Stimulated activated CD8-positive, alpha-beta memory T cell treated with anti-CD3 and anti-CD28 coated beads, Interleukin-12 subunit alpha, Interleukin-12 subunit beta, amount 100 ng/mL, for 24 hours (primary cell): ENCODE data around the gene GSK3A.

Experiments used
- DNase-seq: peaks from one replicate; pipeline ENCODE4 v3.0.0-alpha.2; 2020; ENCODE audit errors: extremely low read depth

GSK3A gene

DNA sequence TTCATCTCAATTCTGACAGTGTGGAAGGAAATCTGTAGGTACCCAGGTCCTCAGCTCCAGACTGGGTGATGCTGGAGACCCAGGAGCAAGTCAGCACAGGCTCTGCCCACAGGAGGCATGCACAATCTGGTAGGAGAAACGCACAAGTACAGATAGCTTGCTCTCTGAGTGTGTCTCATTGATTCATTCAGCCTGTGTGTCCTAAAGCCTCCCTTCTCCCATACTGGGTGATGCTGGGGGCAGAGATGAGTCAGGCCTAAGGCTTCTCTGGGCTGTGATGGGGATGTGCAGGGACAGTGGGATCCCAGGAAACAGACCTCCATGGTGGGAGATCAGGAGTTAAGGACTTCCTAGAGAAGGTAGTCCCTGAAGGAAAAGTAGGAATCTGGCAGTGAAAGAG, 15.5 kb downstream of the GSK3A start:
- DNase-seq, result no peak

DNA sequence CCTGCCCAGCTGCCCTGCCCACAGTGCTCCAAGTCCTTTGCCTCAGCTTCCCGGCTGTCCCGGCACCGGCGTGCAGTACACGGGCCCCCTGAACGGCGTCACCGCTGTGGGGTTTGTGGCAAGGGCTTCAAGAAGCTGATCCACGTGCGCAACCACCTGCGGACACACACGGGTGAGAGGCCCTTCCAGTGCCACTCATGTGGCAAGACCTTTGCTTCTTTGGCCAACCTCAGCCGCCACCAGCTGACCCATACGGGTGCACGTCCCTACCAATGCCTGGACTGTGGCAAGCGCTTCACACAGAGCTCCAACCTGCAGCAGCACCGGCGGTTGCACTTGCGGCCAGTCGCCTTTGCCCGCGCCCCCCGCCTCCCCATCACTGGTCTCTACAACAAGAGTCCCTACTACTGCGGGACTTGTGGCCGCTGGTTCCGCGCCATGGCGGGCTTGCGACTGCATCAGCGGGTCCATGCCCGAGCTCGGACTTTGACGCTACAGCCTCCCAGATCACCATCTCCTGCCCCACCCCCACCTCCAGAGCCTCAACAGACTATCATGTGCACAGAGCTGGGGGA, 16.6 kb downstream of the GSK3A start:
- no peak for DNase-seq

DNA sequence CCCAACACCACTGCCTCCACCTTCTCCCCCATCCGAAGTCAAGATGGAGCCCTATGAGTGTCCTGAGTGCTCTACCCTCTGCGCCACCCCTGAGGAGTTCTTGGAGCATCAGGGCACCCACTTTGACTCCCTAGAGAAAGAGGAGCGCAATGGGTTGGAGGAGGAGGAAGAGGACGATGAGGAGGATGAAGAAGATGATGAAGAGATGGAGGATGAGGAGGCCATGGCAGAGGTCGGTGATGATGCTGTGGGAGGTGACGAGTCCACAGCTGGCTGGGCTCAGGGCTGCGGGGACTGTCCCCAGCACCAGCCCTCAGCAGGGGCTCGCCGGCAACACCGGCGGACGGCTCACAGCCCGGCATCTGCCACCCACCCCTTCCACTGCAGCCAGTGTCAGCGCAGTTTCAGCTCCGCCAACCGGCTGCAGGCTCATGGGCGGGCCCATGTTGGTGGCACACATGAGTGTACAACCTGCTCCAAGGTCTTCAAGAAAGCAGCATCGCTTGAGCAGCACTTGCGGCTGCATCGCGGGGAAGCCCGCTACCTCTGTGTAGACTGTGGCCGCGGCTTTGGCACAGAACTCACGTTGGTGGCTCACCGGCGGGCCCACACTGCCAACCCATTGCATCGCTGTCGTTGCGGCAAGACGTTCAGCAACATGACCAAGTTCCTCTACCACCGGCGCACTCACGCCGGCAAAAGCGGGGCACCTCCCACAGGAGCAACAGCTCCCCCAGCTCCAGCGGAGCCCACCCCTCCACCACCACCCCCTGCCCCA, 17.3 kb downstream of the GSK3A start:
- DNase-seq, result no peak

DNA sequence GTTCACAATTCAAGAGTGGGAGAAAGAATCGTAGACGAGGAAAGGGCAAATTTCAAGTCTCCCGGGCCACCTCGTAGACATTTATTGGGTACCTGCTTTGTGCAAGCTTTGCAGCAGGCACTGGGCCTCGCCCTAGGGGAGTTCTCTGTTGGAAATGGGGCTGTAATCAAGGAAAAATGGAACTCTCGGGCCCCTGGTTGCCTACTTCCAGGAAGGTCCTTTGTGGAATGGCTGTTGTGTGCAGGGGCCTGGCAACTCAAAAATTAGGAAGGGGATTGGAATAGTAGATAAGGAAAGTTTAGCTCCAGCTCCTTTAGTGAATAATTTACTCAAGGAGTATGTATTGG, 21.7 kb downstream of the GSK3A start:
- DNase-seq, result no peak

DNA sequence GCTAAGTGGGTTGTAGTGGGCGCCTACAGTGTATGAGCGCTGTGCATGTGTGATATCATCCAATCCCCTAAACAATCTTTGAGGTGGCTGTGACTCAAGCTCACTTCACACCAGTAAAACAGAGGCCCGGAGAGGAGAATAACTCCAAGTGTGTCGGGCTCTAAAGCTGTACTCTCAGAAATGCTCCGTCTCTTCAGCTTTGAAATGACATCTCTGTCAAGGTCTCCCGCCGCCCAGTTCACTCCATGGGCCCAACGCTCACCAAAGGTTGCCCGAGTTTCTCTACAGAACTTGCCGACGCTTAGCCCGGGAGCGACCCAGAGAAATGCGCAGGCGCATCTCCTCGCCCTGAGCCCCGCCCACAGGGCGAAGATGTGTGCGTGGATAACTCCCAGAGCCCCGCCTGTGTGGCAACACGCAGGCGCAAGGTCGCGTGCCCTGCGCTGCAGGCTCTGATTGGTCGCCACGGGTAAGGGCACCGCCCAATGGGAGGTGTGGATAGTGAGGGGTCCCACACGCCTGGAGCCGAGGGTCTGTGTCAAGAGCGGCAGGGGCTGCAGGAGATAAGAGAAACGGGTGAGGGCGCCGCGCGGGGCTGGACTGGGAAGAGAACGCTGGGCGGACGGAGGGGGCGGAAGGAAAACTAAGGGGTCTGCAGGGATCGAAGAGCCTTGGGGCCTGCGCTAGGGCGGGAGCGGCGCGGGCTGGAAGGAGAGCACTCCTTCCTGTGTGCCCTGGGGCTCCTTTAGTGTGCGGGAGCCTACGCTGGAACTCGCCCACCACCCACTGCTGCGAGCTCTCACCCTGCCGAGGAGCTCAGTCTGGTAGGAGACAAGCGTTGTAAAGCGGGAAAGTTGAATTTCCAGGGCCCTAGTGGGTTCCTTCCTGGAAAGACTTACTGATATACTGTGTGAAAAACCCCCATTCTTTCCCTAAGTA, 22.3 kb downstream of the GSK3A start, which contains the start of gene ZNF526:
TSS of gene ZNF526 (plus strand) at position 501 of the 939 bp plus-strand sequence. CDS start 4,092 bp downstream, outside the sequence.
- DNase-seq, result peak; percentile 89

DNA sequence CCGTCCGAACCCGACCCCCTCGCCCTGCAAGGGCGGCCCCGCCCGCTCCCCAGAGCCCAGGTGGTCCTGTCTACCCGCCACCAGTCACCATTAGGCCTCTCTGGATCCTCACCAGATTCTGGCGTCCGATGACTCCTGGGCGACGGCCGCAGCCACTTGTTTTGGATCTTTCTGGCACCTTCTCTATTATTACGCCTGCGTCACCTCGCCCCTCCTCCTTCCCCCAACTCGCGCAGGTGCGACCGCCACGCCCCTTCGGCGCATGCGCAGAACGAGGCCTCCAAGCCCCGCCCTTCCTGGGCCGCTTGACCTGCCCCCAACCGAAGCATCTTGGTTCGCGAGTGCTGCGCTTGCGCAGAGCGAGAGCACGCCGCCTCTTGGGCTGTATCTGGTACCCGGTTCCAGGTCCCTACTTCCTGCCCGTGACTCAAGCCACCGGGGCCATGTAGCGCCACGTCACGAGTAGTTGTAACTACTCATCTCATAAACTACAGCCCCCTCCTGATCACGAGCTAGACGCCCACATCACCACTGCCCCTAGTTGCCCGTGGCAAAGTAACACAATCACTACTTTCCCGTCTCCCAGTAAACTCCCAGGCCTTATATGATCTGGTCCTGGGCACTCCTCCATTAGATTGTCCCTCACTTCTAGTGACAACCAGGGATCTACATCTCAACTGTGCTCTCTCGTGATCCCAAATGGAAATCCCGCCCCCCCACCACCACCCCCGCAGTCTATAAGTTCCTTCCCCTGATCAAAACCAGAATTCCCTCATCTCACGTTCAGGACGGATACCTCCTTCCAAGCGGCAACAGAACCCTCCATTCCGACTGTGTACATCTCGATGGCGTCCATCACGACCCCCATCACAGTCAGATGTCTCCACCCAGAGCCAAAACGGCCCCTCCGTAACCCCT, 24.6 kb downstream of the GSK3A start, which contains the start of gene DEDD2:
TSS of gene DEDD2 (minus strand) at position 158 of the 918 bp plus-strand sequence. CDS start 670 bp downstream, outside the sequence.
- peak; percentile 94 for DNase-seq

DNA sequence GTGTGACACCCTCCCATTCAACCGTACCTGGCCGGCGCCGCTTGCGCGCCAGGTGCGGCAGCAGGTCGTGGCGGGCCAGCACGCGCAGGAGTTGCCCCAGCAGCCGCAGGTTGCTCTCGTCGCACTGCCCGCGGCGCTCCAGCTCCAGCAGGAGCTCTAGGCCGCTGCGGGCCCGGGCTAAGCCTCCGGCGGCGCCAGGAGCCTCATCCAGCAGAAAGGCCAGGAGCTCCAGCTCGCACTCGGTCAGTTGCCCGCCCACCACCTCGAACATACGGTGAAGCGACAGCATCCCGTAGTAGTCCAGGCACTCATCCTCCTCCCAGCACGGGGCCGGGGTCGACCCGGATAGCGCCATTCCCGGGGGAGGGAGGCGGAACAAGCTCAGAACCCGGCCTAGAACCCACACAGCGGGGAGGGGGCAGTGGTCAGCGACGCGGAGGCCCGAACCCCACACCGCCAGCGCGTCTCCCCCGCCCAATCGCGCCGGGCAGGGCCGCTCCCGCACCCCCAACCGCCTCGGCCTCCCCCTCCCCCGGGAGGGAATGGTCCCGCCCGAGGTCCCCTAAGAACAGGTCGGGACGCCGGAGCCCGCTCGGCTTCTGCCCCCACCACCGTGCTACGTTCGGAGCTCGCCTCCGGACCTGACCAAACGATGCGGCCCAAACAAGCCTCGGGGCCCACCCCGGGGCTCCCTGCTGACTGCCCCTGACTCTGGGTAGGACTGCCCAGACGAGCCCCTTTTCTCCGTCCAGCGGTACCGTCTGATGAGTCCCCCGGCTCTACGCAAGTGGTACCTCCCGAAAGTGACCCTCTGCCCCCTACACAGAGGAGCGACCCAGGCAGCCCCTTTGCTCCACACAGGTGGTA, 25.5 kb downstream of the GSK3A start:
- no peak for DNase-seq

DNA sequence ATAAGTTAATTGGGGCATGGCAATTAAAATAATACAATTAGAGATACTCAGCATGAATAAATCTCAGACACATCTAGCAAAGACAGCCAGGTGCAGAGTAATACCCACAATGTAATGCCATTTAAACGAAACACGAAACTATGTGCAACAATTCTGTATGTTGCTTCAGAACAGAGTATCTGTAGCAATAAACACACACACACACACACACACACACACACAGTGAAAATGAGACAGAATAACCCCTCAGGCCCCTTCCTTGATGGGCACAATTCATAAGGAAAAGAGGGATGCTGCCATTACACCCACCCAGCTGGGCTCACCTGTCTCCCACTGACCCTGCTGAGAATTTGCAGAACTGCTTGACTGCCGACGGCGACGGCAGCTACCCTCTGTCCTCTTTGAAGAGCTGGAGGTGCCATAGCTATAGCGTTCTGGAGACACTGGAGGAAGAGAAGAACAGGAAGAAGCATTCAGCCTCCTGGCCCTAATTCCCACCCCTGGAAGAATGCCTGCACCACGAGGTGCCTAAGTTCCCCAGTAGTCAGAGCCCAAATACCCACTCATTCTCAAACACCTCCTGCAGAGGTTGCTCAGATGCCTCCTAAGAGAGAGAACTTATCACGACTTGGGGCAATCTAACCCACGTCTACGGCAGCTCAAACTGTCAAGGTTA, 27.5 kb downstream of the GSK3A start:
- no peak for DNase-seq

DNA sequence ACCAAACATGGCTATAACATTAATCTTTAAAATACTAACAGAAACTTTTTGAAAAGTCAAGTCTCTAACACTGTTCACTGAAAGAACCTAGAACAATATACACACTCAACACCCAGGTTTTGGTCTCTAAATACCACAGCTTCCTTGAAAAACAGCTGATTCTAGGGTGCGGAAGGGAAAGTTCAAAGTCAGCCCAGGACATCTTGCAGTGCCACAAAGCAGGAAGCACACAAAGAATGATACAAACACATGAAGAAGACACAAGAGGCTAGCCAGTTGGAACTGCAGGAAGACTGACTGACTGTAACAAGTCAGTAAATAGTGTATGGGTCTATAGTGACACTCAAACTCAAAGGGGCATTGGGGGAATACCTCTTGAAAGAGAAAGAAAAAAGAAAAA, 29.5 kb downstream of the GSK3A start:
- no peak for DNase-seq

DNA sequence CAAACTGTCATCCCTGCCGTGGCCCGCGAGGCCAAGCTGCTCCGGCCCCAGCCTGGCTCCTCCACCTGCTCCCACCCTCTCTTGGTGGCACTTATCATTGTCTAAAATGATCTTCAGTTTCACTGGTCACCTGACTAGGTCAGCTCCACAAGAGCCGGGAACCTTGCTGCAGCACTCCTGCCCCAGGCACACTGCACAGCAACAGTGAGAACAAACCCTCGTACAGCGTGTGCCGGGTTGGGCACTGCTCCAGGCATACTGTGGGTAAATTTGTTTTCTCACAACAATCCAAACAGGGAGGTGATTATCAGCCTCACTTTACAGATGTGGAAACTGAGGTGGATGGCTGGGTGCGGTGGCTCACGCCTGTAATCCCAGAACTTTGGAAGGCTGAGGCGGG, 33.8 kb downstream of the GSK3A start:
- DNase-seq, result no peak

DNA sequence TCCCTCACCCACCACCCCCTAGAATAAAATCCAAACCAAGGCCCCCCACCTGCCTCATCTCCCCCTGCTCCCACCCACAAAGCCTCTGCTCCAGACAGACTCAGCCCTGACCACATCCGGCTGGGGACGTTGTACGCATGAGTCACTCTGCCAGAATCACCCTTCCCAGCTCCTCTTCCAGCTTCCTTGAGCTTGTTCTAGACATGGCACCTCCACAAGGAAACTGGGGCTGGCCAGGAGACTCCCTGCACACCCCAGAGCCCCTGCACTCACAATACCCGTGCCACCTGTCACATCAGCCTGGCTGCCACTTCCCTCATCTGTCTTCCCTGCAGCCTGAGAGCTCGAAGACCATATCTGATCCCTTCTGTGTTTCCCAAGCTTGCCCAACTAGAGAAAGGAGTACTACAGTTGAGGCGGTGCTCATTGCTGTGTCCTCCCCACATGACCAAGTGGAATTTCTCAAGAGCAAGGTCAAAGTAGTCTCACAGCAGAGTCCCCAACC, 34.6 kb downstream of the GSK3A start:
- no peak for DNase-seq

DNA sequence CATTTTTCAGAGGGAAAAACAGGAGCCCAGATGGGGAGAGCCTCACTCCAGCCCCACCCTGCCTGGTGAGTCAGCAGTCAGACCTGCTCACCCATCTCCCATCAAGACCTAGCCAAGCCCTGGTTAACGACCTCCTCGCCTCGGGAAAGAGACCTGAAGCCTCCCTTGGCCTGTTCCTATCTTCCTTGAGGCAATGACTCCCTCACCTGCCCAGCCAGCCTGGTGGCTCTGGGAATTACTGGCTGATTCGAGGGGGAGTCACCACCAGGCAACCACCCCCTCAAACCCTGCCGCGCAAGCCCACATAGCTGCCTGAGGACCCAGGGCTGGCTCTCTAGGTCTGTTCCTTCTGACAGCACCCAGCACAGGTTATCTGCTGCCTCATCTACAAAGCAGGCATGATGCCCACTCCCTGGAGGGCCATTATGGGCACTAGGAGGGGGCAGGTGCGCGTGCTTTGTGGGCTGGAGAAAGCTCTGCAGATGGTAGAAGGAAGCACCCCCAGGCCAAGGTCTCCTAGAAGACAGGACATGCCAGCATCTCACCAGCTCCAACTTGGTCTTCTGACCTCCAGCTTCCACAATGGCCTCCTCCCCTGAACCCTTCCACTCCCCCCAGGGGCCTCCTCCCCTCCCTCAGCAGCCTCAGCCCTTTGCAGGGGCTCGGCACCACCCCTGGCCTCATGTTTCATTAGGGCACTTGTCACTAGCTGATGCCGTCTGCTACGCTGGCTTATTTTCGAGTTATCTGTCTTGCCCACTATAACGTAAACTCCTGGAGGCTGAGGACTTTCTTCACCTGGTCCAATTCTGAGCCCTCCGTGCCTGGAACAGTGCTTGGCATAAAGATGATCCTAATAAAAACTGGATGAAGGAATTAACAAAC, 35.3 kb downstream of the GSK3A start:
- DNase-seq, result no peak

DNA sequence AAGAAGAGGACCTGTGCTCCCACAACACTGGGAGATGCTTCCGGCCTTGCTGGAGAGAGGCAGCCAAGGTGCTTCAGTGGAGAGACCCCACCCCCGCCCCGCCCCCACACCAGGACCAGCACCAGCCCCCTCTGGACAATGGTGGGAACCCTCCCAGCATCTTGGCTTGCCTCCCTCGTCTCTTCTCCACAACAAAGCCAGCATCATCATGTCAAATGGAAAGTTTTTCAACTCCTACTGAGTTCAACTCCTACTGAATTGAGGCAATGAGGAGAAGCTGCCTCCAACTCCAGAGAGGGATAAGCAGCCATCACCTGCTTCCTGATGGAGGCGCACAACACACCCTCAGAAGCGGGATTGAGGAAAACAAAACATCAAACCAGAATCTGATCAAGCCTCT, 37.7 kb downstream of the GSK3A start:
- DNase-seq, result no peak

DNA sequence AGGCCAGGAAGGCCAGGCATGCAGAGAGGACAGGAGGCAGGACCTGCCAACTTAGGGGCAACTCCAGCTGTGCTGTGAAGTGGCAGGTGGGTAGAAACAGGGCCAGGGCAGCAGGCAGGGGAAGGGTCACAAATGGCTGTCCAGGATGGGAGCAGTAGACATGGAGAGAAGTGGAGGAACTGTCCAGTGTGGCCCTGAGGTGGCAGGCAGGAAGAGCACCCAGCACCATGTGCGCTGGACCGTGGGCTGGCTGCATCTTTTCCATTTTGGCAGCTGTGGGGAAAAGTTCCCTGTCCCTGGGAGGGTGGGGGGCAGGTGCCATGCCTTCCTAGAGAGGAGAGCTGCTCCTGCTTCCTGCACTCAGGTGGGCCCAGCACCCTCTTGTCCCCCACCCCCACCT, 38.7 kb downstream of the GSK3A start:
- no peak for DNase-seq

DNA sequence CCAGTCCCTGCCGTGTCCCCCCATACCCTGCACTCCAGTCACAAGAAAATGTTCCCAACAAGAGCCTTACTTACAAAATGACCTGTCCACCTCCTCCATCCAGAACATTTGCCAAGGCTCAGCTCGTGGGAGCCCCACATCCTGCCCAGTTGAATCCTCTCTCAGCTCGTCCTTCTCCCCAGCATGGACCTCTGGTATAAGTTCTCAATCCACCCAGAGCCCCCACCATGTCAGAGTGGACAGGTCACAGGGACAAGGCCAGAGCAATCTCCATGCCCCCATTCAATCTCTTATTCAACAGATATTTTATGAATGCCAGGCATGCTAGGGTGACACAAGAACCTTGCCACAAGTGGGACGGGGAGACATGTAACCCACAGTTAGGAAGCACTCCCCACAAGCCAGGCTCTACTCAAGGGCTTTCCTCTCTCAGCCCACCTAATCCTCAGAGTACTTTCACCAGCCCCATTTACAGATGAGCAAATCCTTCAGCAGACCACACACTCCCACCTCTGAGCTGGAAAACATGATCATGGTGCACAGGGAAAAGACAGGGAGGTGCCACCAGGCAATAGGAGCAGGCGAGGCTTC, 40.0 kb downstream of the GSK3A start:
- no peak for DNase-seq

DNA sequence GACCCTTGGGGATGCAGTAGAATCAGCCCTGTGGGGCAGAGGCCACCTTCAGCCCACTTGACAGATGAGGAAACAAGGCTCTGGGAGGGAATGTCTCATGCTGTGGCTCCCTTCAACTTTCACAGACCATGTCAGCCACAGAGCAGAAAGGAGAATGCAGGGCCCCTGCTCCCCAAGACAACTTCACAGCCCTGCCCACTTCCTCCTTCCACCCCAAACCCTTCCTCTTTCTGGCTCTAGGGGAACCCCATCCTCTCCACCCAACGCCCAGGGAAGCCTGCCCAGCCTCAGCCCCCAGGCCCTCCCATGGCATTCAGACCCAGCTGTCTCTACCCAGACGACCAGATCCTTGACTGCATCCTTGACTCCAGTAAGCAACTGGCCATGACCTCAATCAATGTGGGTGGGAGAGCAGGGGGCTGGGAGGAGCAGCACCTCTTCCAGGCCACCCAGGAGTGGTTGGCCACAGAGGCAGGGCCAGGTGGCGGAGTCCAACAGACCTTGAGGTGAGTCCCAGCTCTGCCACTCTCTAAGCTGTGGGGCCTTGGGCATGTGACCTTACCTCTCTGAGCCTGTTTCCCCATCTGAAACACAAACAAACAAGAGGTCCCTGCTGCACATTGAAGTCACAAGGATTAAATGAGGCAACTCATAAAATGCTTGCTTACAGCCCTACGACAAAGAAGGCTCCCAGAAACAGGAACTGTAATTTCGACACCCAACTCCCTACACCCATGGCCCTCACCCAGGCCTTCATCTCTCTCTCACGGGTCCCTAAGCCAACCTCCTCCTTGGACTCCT, 40.7 kb downstream of the GSK3A start:
- no peak for DNase-seq

DNA sequence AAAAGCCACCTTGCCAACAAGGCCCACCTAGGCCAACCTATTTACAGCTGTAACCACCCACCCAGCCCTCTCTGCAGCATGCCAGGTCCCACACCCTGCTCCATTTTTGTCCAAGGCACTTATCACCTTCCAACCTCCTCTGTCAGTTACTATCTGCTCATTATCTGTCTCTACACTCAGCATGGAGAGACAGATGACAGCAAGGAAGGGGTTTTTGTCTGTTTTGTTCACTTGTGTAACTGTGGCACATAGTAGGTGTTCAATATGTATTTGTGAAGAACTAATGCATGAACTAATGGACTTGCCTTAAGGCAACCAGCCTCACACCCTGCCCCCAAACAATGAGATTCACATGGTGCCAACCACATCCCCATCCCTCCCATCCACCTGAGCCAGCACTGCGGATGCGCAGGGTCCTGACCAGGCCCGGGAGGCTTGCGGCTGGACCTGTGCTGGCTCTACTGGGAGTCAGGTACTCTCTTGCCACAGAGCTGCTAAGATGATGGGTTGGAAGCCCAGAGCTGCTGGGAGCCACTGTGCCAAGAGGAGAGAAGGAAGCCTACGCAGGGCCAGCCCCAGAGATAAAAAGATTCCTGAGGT, 42.2 kb downstream of the GSK3A start:
- DNase-seq, result no peak
